Endodermal cell (in vitro differentiated cells): ENCODE data around the gene CHCHD3. TPM values are rescaled to one million over a fixed set of nuclear protein-coding genes. Genes with fewer than 3 reads are reported as not detected.
A peak's percentile ranks its signal among the peaks of the same experiment; 100 is the strongest.

Source experiments
- DNase-seq: peaks from one replicate; pipeline ENCODE4 v3.0.0-alpha.2; 2017
- H3K27ac ChIP-seq: 2 replicates; pipeline ENCODE4 v1.5.1; 2013; ENCODE audit warnings: mild to moderate bottlenecking, low read depth, low read length, moderate library complexity
- H3K27me3 ChIP-seq: 2 replicates; pipeline ENCODE4 v1.6.1; 2013; ENCODE audit warnings: mild to moderate bottlenecking, low read length, moderate library complexity; ENCODE audit not compliant: insufficient read depth, control insufficient read depth, poor library complexity, severe bottlenecking
- H3K36me3 ChIP-seq: 2 replicates; pipeline ENCODE4 v1.7.0; 2013; ENCODE audit warnings: mild to moderate bottlenecking, low read length, moderate library complexity; ENCODE audit not compliant: control insufficient read depth, insufficient read depth
- H3K4me1 ChIP-seq: one replicate; pipeline ENCODE4 v1.7.0; 2013; ENCODE audit warnings: low read length; ENCODE audit not compliant: control insufficient read depth, insufficient read depth
- H3K4me3 ChIP-seq: 2 replicates; pipeline ENCODE4 v1.5.1; 2013; ENCODE audit warnings: mild to moderate bottlenecking, low read length, moderate library complexity
- H3K9ac ChIP-seq: 2 replicates; pipeline ENCODE4 v1.6.1; 2013; ENCODE audit warnings: mild to moderate bottlenecking, low read length, moderate library complexity; ENCODE audit not compliant: poor library complexity, severe bottlenecking; ENCODE audit errors: extremely low read depth
- H3K9me3 ChIP-seq: 2 replicates; pipeline ENCODE4 v1.6.1; 2013; ENCODE audit warnings: mild to moderate bottlenecking, low read length, moderate library complexity; ENCODE audit not compliant: control insufficient read depth
- H3K27ac Mint-ChIP-seq: 2 replicates; pipeline ENCODE4 v1.8.0; 2020; ENCODE audit warnings: mixed read lengths
- H3K27me3 Mint-ChIP-seq: 2 replicates; pipeline ENCODE4 v1.8.0; 2021; ENCODE audit warnings: mild to moderate bottlenecking, mixed read lengths; ENCODE audit not compliant: insufficient read depth
- H3K36me3 Mint-ChIP-seq: 2 replicates; pipeline ENCODE4 v1.8.0; 2020; ENCODE audit warnings: low read depth, mixed read lengths
- H3K4me1 Mint-ChIP-seq: 2 replicates; pipeline ENCODE4 v1.8.0; 2020; ENCODE audit warnings: mixed read lengths
- H3K4me3 Mint-ChIP-seq: 2 replicates; pipeline ENCODE4 v1.8.0; 2020; ENCODE audit warnings: mild to moderate bottlenecking, moderate library complexity, mixed read lengths
- H3K9me3 Mint-ChIP-seq: 2 replicates; pipeline ENCODE4 v1.8.0; 2020; ENCODE audit warnings: mild to moderate bottlenecking, mixed read lengths
- WGBS, 2 experiments: methylation state at CpG; one replicate each; pipeline versions ENCODE4 v1.1.5 to v1.1.7; 2013; ENCODE audit warnings: missing lambda C conversion rate in 2 of 2, mixed read lengths in 1 of 2; ENCODE audit not compliant: insufficient coverage in 1 of 2, insufficient read length in 1 of 2; 5-methylcytosine and 5-hydroxymethylcytosine counted together
- total RNA-seq, 2 donors: library from RNA; stranded (reverse); fragmentation: NEBNext Ultra II Directional in 1 of 2; extraction: Animal tissue kit (Norgen Biotek cat#: 25700) in 1 of 2; gene quantifications; 2 replicates in 1 of 2; 3 replicates in 1 of 2; pipeline ENCODE4 v1.2.1, GENCODE V29; 2021
- TF ChIP-seq, protein P1 (sequence below): fragments of 200-600 bp; sonication (generic); conservative IDR thresholded peaks from 2 replicates; pipeline ENCODE4 v1.5.0; 2021; ENCODE audit warnings: antibody characterized with exemption, mild to moderate bottlenecking

CHCHD3 gene
- total RNA-seq, 2 donors from 2014 or later: 70.4 to 75.2 TPM

DNA sequence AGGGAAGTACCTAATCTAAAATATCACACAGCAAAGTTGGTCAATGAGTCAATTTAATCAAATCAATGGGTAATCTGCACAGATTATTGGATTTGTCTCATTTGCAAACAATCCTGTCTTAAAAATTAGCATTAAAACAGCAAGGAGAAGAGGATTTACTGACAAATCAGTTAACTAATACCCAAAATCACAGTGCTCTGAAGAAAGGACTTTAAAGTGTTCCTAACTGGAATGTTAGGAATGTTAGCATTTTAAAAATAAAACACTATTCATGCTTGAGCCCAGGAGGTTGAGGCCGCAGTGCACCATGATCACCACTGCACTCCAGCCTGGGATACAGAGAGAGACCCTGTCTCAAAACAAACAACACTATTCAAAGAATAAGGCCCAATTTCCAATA lies 83.1 kb downstream of the CHCHD3 start:
- DNase-seq: peak; percentile 53
- H3K27me3 ChIP-seq: peaks cover 24% of the 10 kb centered on the region
- no peaks in the 10 kb centered on the region for H3K9me3 ChIP-seq
- H3K4me1 ChIP-seq: peaks cover 10% of the 10 kb centered on the region
- 61% methylated on average over 1 of the region's 1 CpG; no CpG with 5 or more reads in 1 of the 2 experiments for WGBS, 2 experiments
- peak overlapping the region; percentile 40 for H3K27ac Mint-ChIP-seq
- no peaks in the 10 kb centered on the region for H3K36me3 ChIP-seq
- H3K9me3 Mint-ChIP-seq: no peaks in the 10 kb centered on the region
- H3K9ac ChIP-seq: no peak overlapping the region
- no peaks in the 10 kb centered on the region for H3K36me3 Mint-ChIP-seq
- H3K4me1 Mint-ChIP-seq: peaks cover 47% of the 10 kb centered on the region
- H3K4me3 ChIP-seq: no peak overlapping the region
- TF ChIP-seq, protein P1, sequence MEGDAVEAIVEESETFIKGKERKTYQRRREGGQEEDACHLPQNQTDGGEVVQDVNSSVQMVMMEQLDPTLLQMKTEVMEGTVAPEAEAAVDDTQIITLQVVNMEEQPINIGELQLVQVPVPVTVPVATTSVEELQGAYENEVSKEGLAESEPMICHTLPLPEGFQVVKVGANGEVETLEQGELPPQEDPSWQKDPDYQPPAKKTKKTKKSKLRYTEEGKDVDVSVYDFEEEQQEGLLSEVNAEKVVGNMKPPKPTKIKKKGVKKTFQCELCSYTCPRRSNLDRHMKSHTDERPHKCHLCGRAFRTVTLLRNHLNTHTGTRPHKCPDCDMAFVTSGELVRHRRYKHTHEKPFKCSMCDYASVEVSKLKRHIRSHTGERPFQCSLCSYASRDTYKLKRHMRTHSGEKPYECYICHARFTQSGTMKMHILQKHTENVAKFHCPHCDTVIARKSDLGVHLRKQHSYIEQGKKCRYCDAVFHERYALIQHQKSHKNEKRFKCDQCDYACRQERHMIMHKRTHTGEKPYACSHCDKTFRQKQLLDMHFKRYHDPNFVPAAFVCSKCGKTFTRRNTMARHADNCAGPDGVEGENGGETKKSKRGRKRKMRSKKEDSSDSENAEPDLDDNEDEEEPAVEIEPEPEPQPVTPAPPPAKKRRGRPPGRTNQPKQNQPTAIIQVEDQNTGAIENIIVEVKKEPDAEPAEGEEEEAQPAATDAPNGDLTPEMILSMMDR: peak; percentile 40
- no peak overlapping the region for H3K27ac ChIP-seq
- H3K27me3 Mint-ChIP-seq: no peaks in the 10 kb centered on the region
- H3K4me3 Mint-ChIP-seq: no peak overlapping the region

DNA sequence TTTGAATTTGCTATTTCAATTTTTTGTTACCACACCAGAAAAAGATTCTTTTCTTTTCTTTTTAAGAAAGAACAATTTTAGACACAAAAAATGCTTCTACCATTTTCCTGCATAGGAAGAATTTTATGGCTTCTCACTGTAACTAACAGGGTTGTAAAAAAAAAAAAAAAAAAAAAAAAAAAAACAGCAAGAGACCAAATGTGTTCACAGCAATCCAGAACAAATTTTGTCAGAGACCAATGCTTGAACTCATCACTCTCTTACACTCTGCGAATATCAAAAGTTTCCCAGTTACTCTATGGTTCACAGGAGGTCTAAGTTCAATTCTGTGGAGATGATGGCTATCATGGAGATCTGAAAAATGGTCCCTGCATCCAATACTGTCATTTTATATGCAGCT lies 84.4 kb downstream of the CHCHD3 start:
- Histone ChIP-seq H3K9ac (no peak overlapping the region), H3K36me3 (no peaks in the 10 kb centered on the region), H3K4me1 (peaks cover 10% of the 10 kb centered on the region), H3K4me3 (no peak overlapping the region), H3K9me3 (no peaks in the 10 kb centered on the region), H3K27me3 (peaks cover 24% of the 10 kb centered on the region), H3K27ac (no peak overlapping the region)
- Mint-ChIP-seq H3K4me3 (no peak overlapping the region), H3K9me3 (no peaks in the 10 kb centered on the region), H3K36me3 (no peaks in the 10 kb centered on the region), H3K27me3 (no peaks in the 10 kb centered on the region), H3K27ac (no peak overlapping the region), H3K4me1 (peaks cover 48% of the 10 kb centered on the region)
- TF ChIP-seq, protein P1: no peak
- 89 to 96% methylated on average over 1 of the region's 1 CpG for WGBS, 2 experiments
- DNase-seq: no peak

DNA sequence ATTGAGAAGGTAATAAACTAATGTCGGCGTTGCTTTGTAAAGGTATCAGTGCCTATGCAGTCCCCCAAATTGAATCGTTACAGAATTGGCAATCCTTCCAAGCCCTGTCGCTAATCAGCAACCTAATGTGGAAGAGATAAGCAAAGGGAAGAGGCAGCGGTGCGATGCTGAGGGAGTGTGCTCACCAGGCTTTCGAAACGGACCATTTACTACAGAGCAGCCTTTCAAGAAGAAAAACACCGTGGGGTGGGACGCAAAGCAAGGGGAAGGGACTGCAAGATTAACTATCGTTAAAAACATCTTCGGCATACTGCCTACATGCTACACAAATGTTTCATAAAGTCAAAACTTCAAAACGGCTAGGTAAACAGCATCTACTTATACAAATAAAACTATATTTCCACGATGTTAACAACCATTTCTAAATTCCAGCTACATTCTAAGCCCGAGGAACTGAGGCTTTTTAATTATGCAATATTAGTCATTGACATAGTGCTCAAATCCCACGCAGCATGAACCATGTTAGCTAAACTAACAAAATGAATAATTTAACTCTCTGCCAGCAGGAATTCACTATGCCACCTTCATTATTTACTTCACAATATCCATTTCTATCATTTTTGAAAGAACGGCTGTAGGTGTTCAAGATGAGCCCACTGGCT lies 85.2 kb downstream of the CHCHD3 start:
- no peaks in the 10 kb centered on the region for H3K36me3 Mint-ChIP-seq
- H3K4me1 Mint-ChIP-seq: peaks cover 48% of the 10 kb centered on the region
- WGBS, 2 experiments: 77 to 78% methylated on average over 15 to 17 of the region's 17 CpGs
- TF ChIP-seq, protein P1: no peak
- DNase-seq: peak; percentile 48
- no peaks in the 10 kb centered on the region for H3K9me3 Mint-ChIP-seq
- Histone ChIP-seq H3K9me3 (no peaks in the 10 kb centered on the region), H3K27ac (no peak overlapping the region), H3K9ac (no peak overlapping the region), H3K36me3 (no peaks in the 10 kb centered on the region), H3K4me3 (no peak overlapping the region), H3K4me1 (peaks cover 15% of the 10 kb centered on the region), H3K27me3 (peaks cover 24% of the 10 kb centered on the region)
- no peak overlapping the region for H3K4me3 Mint-ChIP-seq
- no peaks in the 10 kb centered on the region for H3K27me3 Mint-ChIP-seq
- no peak overlapping the region for H3K27ac Mint-ChIP-seq
